Activated CD4-positive, alpha-beta T cell treated with anti-CD3 and anti-CD28 coated beads, Interleukin-2, amount 50 U/mL, for 1 hour (primary cell): ENCODE measurements around the gene CLSTN1.

ENCODE experiments used
- DNase-seq: peaks from one replicate; pipeline ENCODE4 v3.0.0-alpha.2; 2020

The CLSTN1 gene

DNA sequence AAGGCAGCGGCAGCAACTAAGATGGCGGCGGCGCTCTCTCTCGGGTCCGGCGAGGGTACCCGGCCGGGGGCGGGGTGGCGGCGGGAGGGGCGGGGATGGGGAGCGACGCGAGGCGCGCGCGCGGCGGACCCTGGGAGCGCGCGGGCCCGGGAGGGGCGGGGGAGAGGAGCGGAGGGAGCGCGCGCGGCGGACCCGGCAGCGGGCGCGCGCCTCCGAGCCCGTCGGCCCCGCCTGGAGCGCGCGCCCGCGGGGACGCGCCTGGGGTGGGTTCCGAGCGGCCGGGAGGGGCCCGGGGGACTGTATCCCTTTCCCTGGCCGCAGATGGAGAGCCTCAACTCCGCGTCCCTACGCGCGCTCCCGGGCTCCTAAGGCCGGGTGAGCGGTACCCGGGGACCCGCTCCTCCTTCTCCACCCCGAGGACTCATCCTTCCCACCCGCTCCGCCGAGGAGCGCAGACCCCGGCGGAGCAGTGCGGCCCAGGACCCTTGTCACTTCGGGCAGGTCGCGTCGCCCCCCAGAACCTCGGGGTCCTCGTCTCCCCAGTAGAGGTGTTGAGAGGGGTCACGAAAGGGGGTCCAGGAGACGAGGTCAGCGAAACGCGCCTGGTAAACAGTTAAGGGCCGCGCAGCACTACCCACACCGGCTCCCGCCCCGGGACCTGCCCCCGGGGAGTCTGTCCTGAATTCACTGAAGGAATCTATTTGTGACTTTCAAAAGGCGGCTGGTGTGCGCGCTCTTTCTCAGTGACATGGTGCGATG, at the start of gene CLSTN1:
TSS of gene CLSTN1 (minus strand) at position 23 of the 759 bp plus-strand sequence. CDS start 232 bp downstream, outside the sequence.
- peak; percentile 91 for DNase-seq

DNA sequence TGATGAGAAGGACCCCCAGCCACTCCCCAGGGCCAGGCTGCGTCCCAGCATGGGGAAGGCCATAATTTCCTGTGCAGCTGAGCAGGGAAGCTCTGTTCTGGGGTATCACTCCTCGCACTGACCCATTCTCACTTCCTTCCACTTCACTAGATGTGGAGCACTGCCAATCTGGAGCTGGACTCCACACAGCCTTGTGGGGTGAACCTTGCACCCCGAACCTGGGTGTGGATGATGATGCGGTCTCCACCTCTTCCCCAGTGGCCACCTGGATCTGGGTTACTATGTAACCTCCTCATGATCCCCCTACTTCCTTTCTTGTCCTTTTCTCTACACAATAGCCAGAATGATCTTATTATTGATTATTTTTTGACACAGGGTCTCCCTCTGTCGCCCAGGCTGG, 49.6 kb upstream of the CLSTN1 start:
- DNase-seq: no peak

DNA sequence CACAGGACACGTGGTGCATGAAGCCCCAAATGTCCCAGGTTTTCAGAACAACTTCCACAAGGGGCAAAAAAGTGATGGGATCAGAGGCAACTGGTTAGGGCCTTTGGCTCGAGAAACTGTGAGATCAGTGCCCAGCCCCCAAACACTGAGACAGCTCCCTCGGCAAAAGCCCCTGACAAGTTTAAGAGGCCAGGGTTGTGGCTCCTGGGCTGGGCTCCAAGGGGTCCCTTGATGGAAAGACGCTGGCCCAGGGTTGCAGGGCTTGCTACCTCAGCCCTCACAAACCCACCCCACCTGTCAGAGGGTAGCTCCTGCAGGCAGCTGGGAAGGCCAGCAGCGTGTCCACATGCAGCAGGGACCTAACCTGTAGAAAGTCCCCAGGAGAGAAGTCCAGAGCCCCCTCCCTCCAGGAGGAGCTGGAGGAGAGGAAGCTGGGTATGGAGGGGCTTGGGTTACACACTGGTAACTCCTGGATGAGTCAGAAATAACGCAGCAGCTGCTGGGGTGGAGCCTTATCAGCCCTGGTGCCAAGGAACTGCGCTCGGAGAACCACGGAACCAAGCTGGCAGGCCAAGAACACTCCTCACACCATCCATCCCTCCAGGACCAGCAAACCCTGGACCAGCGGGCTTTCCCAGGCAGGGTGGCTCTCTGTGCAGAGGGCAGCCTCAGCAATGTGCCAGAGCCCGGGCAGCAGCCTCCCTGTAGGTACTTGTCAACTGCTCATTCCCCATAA, 48.8 kb upstream of the CLSTN1 start:
- no peak for DNase-seq

DNA sequence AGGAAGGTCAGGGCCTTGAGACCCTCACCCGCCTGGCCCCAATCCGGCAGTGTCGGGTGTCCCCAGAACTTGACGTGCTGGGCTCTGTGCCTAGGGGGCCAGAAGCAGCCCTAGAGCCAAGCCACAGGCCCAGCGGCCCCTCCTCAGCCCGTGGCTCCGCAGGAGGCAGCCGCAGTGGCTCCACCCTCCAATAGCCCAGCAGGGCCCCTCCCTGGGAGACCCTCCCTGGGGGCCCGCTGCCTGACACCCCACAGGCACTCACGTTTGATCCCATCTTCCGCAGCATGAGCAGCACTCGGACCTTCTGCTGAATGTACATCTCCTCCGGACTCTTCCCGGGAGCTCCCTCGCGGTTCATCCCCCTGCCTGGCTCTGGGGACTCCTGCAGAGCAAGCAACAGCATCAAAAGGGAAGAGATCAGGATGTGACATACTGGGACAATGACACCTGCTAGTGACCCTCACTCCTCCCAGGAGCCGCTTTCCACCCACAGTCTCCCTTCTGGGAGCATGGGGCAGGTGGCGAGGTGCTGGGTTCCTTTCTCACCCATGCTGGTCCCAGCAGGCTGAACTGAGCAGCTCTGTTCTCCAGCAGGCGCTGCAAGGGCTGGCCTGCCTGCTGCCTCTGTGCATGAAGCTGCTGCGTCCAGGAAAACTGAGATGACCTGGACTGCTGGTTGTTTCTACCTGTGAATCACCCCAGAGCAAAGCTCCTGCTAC, 48.1 kb upstream of the CLSTN1 start:
- no peak for DNase-seq

DNA sequence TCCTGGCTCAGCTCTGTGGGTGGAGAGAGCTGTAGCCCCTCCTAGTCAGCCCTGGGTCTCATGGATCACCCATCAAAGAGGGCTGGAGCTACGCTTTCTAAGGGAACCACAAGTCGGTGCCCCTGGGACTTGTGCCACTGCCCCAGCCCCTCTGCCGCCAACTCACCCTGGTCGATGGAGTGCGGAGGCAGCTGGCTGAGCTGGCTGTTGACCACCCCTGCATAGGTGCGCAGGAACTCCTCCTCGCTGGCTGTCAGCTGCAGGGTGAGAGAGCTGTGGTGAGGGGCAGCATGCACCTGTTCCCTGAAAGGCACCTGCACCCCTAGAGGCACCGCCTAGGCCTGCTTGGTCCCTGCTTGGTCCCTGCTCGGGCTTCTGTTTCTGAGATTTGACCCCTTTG, 47.3 kb upstream of the CLSTN1 start:
- no peak for DNase-seq

DNA sequence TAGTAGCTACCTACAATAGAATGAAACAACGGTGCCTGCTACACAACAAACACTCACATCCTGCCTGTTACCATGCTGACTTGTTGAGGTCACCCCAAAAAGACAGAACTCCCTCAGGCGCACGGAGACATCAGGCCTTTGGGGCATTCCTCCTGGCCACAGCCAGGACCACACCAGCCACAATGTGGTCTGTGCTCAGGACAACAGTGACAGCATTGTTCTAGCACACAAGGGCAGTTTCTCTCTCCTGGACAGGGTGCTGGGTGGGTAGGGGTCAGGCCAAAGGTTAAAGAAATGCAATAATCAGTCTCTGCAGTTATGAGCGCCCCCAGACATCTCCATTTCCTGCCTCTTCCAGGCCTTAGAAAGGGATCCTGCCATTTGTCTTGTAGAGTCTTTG, 46.8 kb upstream of the CLSTN1 start:
- DNase-seq: no peak

DNA sequence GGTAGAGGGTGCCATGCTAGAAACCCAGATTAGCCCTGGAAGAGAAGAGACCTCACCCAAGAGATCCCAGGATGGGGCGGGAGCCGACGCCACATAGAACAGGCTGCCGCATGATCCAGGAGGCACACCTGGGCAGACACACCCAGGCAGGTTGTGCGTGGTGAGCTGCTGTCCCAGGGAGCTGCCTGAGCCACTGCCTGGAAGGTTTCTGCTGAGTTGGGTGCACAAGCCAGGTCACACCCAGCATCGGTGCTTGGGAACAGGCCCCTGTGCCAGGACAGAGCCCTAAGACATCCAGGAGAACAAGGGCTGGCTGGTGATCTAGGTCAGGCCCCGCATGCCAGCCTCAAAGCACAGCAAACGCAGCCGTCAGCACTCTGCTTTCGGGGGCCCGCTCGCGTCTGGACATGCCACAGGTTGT, 46.1 kb upstream of the CLSTN1 start:
- no peak for DNase-seq

DNA sequence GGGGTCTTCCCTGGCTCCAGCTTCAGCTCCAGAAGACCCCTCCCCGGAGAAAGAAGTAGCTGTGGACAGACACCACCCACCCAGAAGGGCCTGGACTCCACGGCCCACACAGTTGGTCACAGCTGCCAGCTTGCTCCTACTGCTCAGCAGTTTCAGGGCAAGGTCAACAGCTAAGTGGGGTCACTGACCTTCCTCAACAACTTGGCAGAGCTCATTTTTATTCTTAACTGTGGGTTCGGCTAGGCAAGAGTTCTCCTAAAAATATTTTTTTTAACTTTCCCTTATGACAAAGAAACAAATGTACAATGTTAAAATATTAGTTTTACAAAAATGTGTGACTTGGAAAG, 44.5 kb upstream of the CLSTN1 start:
- DNase-seq: no peak

DNA sequence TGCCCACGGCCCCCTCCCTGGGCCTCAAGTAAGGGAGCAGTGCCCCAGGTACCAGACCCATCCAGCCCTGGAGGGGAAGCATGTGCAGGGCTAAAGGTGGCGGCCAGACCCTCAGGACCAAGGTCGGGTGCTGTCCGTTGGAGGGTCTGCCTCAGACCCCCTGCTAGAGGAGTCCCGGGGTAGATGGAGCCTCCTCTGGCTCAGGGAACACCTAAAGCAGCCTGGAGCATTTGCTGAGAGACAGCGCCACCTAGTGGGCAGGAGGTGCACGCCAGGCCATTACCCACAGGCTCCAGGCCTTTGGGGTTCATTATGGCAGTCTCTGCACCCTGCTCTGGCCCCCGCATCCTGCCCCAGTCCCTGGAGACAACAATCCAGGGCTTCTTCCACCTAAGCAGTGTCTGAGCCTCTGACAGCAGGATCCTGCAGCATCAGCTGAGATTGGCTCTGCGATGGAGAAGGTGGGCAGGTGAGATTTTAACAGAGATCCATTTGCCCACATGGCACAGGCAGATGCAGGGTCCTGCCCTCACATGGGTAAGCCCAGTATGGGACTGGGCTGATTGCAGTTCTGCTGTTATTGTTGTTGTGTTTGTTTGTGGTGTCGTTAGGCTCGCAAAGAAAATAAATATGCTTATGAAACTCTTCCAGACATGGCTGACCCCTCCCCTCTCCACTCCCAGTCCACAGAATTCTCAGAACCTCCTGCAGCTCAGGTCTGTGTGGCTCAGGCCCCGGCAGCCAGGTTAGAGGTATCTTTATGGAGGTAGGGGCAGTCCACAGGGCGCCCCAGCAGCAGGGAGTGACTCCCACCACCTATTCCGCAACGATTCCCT, 43.9 kb upstream of the CLSTN1 start:
- peak; percentile 89 for DNase-seq

DNA sequence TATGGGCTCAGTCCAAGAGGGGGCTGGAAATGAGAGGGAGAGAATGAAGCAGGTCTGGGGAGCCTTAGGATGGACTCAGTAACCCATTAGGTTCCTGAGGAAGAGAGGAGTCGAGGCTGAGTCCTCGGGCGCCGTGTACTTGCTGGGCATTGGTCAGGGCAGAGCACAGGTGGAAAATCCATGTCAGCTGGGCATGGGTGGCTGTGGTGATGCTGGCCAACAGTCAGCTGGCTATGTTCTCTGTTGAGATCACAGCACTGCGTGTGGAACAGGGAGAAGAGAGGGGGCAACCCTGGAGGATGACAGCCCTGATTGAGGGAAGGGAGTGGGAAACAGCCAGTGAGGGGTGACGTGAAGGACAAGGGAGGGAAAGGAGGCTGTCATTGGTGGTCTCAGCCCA, 43.1 kb upstream of the CLSTN1 start:
- DNase-seq: no peak

DNA sequence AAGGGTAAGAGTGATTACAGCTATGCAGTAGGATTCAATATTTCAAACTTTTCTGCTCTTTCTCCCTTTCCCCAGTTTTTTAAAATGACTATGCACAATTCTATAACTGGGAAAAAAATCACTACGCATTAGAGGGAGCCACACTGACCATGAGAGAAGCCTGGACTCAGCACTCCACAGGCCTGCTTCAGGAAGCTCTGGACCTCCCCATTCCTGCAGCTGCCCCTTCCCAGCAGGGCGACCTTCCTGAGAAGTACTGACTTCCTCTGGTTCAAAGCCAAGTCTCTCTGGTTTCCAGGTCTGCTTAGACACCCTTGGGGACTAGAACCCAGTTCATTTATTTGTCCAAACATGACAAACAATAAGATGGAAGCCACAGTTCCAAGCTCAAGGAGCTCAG, 42.0 kb upstream of the CLSTN1 start:
- DNase-seq: no peak

DNA sequence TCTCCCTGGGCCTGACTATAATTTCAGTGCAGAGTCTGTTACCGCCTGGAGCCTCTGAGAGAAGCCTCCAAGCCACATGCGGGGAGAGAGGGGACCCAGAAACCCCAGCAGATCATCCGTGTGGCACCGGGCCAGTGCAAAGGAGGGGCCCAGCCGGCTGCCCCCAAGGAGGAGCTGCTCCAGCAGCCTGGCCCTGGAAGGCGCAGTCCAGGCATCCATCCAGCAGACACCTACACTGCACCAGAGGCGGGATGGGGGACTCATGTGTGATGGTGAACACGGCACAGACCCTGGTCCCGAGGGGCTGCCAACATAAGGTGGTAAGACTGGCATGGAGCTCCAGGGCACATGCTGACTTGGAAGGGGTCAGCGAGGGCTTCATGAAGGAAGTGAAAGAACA, 39.6 kb upstream of the CLSTN1 start:
- DNase-seq: no peak

DNA sequence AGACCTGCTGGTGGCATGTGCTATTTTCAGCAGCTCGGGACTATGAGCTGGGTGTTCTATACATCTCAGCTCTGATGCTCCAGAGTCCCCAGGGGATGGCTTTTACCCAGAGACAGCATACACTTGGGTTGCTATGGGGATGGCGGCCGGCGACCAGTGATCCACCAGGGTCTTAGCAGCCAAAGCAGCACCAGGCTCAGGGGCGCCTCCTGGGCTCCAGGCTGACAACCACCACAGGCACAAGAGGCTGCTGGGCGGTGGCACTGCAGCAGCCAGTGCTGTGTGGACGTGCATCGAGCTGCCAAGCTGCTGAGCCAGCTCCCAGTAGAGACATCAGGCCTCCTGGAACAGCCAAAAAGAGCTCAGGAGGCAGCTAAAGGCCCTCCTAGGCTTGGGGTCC, 37.6 kb upstream of the CLSTN1 start:
- DNase-seq: no peak

DNA sequence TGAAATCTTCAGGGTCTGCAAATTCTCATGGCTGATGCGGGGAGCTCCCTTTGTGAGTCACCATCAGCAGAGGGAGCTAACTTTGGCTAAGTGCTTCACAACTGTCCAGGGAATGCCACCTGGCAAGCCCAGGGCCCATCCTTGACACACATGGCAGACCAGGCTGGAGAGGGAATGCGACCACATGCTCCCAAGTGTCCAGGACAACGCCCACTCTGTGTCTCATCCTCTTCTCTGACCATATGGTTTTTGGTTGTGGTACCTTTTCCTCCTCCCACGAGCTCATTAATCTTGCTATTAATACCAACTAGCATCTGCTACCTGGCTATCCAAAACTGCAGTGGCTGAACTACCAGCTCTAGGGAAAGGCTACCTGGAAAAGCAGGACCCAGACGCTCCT, 37.1 kb upstream of the CLSTN1 start:
- no peak for DNase-seq

DNA sequence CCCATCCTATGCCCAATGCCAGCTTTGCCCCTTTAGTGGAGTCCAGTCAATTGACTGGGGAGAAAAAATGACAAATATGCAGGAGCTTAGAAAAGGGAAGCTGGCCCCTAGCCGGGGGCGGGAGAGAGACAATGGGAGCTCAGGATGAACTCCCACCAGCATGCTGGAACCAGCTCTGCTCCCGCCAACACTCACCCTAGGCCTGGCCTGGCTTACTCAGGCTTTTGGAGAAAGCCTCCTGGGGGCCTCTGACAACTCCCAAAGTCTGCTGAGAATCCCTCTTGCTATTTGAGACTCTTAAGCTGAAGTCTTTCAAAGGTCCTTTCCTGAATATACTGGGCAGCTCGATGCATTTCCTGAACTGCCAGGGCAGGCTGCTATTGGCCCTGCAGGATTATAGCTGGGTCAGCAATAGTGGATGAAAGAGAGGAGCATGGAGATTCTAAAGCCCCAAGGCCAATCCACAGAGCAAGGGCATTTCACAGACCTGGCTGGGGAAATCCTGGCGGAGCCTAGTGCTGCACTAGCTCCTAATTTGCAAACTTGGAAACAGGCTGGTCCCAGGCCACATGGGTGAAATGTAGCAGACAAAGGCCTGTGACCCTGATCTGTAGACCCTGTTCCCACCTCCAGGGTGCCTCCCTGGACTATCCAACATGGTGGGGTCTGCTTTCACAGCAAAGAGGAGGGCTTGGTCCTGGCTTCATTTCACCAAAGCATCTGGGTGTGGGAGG, 35.7 kb upstream of the CLSTN1 start:
- no peak for DNase-seq

DNA sequence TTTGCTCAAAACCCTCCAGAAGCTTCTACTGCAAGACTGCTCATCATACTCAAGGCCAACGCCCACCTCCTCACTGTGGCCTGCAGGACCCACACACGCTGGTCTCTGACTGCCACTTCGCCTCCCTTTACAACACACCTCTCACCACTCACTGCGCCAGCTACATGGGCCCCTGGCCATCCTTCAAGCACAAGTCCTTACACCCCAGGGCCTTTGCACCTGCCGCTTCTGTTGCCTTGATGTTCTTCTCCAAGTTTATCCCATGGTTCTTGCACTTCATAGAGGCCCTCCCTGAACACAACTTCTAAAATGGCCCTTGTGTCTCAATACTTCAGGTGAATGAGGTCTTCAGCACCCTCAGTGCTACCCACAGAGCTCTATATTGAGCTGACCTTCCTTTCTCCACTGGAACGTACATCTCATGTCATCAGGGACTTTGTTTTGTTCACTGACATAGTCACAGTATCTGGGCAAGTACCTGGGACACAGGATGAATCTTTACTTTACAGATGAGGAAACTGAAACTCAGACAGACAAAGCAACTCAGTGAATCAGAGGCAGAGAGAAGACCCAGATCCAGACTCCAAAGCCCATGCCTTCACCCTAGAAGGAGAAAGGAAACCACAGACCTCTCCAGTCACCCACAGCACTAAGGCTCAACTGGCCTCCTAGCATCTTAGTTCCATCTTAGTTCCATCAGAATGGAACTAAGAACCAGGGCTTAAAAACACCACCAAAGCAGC, 34.7 kb upstream of the CLSTN1 start:
- no peak for DNase-seq

DNA sequence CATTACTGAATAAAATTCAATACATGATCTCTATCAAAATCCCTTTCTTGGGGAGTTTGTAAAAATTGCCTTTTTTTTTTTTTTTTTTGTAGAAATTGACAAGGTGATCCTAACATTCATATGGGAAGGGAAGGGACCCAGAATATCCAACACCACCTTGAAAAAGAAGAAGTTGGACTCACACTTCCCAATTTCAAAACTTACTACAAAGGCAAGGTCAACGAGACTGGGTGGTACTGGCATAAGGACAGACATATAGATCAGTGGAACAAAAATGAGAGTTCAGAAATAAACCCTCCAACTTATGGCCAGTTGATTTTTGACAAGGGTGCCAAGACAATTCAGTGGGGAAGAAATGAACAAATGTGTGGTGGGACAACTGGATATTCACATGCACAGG, 31.4 kb upstream of the CLSTN1 start:
- no peak for DNase-seq

DNA sequence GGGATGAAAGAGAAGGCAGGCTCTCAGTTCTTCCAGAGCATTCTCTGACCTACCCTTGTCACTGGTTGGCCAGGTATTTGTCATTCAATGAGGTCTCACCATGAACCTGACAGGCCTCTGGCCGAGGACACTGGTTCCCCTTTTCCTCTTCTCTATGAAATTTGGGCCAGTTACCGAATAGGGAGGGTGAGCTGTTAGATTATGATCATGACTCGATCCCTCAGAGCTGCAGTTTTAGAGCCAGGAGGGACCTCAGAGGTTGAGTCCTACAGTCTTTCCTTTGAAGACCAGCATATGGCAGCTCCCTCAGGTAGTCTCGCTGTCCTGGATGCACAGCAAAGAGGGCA, 29.5 kb upstream of the CLSTN1 start:
- no peak for DNase-seq

DNA sequence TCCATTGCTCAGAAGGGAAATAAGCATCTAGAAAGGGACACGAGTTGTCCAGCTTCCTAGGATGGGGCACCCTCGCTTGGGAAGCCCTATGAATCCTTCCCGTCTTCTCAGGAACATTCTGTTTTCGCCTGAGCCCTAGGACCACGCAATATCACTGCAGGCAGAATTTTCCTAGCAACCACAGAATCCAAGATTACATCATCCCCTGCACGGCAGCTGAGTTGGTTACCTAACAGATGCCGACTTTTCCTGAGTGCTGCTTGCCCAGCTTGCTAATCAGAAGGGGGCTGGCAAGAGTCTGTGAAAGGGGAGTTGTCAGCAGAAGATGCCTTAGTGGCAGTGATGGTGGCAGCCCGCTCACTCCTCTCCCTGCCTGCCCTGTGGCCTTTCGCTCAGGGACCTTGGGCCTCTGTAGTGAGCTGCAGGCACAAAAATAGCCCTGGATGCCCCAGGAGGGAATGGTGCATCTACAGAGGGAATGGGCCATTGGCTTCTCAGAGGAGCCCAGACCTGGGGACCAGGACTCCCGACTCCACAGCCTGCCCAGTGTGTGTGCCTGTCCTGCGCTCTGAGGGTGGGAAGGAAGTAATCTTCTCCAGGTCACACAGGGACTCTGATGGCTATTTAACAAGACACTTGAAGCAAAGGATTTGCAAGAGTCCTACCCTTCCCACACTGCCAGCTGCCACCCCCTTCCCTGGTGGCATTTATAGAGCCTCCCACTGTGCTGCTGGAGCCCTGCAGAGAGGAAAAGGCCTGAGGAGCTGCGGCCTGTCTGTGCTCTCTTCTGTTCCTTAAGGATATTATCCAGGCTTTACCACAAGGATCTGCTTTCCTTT, 28.9 kb upstream of the CLSTN1 start:
- no peak for DNase-seq

DNA sequence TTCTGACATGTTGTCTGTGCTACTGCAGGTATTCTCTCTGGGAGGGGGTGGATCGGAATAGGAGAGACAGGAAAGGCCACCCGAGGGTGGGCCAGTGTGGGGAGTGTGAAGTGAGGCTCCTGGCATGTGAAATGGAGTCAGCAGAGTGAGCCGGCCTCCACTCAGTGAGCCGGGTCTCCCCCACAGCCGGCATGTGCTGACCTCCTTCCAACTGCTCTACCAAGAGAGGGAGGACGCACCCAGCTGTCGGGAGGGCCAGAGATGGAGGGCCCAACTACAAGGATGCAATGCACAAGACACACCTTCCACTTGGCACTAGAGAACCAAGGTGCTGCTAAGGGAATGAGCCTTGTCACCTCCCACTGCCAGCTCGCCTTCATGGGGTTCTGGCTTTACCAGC, 28.2 kb upstream of the CLSTN1 start:
- no peak for DNase-seq
